Measurements from ENCODE around the gene CAMSAP1.

CAMSAP1 gene

DNA sequence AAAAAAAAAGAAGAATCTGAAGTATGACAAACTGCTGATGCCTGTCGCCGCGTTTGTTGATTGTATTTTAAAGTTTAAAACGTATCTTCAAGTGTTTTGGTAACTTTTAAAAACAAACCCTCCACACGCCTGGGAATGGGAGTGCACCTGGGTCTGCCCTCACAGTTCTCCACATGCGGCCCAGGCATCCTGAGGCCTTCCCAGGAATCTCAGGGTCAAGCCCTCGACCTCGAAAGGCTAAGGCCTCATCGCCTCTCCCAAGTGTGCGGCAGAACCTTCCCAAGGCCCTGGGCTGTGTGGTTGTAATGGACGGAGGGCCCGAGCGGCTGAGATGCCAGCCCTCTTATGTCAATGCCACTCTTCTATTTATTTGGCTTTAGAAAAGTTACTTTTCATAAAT lies 94.4 kb downstream of the CAMSAP1 start:
- DNase-seq: no peak

DNA sequence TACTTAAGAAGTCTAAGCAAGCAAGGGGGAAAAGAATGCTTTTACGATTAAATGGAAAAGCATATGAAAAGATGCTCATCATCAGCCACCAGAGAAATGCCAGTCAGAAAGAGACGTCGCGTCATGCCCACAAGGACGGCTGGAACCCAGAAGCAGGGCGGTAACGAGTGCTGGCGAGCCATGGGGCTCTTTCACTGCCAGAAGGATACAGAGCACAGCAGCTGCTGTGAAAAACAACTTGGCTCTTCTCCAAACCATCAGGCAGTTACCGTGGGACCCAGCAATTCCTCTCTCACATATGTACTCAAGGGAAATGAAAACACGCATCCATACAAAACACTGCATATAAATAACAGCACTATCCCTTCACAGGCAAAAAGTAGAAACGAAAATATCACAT lies 95.5 kb downstream of the CAMSAP1 start:
- no peak for DNase-seq

DNA sequence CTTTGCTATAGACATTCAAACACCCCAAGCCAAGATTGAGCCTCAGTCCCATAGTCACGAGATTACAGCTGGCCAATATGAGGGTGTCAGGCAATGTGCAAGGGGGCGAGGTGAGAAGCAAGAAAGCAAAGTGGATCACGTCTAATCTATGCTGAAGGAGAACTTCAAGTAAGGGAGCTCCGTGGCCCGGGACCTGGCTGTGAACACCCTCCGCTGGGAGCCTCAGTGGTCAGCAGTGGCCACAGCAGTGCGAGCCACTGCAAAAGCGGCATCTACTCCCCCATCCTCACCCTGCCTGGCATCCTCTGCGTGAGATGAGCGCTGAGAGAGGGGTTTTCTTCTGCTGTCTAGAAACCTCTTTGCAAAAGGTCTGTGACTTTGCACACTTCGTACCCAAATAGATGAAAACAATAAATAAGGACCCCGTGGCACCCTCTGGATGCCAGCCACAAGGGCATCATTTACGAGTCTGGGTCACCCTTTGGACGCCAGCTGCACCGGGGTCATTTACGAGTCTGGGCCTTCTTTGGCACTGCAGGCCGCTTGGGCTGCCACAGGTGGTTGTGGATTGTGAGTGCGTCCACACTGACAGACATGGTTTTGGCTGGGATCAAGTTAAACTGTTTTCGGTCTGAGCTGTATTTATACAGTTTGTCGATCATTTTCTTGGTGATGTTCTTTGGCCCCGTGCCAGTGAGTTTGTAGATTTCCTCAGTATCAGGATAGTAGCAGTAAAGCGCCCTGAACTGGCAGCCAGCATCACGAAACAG lies 96.4 kb downstream of the CAMSAP1 start:
- no peak for DNase-seq

DNA sequence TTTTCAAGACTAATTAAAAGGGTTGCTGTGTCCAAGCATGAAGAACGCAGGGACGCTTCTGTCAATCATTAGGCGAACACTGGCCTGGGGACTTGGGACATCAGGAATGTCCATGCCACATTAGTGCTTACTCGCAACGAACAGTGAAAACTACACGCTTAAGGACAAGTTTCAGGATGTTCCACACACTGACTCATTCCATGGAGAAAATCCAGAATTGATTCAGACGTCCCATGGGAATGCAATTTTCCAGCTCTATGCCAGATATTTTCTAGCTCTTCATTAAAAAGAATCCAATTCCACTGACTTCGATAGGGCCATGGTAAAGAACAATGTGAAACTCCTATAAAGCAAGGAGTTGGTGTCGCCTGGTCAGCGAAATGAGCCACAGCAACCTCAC lies 98.2 kb downstream of the CAMSAP1 start:
- no peak for DNase-seq

DNA sequence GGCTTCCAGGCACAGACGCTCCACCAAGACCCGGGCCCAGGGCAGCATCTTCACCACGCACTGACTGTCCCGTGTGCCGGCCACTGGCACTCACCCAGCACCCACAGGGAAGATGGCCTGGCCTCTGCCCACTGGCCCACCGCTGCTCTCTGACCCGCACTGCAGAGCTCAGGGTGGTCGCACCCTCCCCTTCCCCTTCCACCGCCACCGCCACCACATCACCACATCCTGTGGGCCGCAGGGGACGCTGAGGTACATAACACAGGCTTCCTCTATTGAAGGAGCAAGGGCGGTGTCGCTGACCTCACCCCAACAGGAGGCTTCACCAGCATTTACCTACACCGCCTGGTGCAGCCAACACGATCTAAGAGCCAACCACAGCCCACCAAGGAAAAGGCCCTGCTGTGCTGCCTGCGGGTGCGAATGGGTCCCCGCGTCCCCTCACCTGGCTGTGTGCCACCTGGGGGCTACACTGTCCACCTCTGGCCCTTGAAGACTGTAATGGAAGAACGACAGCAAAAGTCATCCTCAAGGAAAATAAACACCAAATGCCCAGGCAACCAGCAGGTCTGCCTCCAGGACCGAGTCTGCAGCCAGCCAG lies 101.8 kb downstream of the CAMSAP1 start:
- DNase-seq: no peak

DNA sequence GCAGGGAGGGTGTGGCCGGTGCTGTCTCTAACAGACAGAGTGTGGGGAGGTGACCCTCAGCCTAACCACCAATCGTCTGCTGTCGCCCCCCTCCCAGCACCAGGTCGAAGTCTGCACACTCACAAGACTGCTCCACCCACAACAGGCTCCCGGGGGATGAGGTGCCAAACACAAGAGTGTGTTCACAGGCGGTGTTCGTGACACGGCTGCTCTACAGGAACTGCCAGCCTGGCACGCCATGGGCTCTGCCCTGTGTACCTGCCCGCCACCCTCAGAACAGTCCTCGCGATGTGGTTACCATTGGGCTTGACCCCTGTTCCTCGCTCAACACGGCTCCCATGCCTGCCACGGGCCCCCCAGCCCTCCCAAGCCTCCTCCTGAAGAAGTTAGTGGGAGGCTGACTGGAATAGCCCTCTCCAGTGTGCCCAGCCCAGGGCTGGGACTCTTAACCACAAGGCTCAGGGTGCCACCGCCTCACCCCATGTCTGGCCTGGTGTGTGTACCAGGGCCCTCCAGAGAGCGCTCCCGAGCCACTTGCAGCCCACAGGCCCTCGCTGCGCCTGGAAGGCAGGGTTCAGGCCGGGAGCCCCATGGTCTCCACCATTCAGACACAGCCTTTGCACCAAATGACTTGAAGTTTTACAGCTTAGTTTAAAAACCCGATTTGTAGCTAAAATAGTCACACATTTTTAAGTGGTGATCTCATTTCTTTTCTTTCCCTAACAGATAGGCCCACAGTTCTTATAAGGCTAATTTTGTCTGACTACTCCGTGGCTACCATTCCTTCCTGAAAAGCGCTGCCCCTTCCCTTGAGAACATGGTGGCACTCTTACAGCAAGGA lies 102.5 kb downstream of the CAMSAP1 start:
- DNase-seq: no peak

DNA sequence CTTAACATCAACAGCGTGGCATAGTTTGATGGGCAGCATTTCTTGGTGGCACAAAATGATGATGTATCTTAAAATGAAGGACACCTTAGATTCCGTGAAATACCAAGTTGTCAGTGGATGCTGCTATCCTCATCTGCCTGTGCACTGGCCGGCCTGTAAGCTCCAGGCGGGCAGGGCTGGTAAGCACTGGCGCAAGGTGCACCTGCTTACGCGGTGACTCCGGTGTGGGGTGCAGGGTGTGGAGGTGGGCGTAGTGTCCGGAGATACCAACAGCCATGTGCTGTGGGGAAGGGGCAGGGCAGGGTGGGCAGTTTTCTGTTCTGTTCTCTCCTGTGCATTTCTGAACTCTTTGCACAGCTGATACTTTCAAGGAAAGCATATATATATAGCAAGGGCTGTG lies 103.9 kb downstream of the CAMSAP1 start:
- DNase-seq: no peak

DNA sequence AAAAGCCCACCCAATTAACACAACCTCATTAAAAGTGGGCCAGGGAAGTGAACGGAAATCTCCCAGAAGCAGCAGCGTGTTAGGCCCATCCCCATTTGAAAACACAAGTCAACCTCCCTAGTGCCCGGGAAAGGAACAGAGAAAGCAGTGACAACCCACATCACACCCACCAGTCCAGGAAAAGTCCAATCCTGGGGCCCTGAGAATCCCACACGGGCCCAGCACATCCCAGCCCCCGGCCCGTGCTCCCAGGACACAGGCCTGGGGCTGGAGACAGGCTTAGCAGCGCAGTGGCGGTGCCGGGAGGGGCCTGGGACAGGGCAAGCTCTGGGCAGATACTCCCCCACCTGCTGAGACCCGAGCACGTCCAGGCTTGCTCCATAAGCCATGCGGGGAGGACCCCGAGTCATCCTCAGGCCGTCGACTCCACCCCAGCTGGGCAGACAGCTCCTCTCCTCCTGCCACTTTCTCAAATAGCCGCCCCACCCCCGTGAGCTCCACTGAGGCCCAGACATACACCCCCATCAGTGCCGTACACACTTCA lies 104.4 kb downstream of the CAMSAP1 start:
- no peak for DNase-seq

DNA sequence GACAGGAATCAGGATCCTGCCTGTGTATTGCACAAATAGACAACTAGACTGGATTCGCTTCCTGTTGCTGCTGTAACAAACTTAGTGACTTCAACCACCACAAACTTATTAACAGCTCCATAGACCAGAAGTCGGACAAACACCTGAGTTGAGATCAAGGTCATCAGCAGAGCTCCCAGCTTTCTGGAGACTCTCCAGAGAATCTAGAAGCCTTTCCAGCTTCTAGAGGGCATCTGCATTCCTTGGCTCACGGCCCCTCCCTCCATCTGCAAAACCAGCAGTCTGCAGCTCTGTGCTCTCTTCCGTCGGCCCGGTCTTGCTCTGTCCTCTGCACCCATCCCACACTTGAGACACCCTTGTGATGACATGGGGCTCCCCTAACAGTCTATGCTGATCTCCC lies 106.3 kb downstream of the CAMSAP1 start:
- no peak for DNase-seq

DNA sequence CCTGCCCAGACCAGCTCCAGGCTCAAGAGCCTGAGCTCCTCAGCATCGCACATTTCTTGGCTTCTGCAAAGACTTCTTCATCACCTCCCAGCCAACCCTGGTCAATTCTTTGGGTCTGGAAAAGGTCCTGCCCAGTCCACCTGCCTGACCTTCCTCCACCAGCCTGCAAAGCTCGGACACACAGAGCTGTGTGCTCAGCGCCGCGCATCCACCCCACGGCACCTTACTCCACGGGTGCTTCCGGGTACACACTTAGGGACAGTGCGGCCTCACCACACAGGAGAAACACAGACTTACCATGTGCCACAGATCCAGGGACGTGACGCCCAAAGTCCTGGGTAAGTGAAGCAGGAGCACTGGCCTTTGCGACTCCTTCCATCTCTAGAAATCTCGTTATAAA lies 108.1 kb downstream of the CAMSAP1 start:
- no peak for DNase-seq

DNA sequence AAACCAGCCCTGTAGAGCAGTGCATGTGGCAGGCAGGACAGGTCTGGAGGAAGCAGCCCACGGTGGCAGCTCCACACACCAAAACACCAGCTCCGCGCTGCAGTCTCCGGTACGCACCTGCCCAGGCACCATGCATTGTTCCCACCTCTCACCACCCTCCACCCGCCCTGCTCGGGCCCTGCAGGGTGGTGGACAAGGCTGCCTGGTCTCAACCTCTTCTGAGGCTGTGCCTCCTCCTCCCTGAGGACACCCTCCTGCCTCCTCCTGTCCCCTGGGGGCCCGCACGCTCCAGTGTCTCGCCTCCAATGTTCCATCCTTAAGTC lies 109.1 kb downstream of the CAMSAP1 start:
- no peak for DNase-seq

DNA sequence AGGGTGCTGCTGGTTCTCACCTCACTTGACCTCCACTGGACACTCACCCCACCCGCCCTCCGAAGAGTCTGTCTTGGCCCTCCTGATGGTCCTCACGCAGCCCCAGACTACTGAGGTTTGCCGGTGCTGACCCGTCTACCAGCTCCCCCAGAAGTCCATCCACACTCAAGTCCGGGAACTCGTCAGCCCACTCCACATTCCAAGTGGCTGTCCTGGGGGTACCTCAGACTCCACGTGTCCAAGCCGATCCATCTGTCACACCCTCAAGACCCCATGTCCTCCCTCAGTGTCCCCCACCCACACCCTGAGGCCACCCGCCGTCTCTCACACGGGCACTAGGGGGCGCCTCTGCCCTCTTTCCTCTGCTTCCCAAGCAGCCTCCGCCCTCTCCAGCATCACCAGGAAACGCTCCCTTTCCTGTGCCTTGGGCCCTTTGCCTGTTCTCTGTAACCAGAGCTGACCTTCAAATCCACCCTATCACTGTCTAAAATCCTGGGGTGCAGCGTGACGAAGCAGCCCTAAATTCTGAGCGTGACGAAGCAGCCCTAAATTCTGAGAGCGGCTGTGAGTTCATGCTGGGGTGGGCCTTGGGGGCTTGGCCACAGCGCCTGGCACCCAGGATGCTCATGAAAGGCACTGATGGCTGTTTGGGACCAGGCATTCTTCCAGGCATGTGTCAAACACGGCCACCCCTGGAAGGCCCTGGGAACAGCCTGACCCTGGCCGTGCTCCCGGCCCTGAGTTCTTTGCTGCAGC lies 109.7 kb downstream of the CAMSAP1 start:
- peak in 6 of 14 donors; percentile 7 to 61 (median 23) for DNase-seq

DNA sequence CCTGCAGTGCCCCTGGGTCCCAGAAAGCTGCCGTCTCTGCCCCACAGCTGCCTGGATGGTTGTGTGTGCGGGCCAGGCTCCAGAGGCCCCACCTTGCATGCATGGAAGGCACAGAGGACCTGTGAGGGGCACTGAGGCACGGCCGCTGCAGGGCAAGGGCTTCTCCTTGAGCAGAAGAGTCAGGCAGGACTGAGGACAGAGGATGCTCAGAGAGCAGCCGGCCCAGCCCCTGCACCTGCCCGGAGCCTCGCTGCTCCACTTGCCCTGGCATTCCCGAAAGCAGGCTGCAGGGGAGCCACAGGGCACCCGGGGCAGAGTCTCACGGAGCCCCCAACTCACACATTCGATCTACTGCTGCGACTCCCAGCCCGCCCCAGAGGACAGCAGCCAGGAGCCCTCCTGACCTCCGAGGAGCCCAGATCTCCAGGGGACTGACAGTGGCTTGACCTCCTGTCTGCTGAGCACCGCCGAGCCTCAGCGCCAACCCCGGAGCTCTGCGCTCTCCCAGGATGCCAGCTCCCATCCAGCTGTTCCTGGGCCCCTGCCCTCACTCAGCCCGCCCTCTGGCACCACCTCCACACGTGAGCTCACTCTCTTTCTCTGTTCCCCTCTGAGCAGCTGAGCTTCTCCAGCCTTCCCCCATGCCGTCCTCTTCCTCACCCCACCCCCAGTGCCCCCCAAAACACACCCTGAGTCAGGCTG lies 110.4 kb downstream of the CAMSAP1 start:
- no peak for DNase-seq

DNA sequence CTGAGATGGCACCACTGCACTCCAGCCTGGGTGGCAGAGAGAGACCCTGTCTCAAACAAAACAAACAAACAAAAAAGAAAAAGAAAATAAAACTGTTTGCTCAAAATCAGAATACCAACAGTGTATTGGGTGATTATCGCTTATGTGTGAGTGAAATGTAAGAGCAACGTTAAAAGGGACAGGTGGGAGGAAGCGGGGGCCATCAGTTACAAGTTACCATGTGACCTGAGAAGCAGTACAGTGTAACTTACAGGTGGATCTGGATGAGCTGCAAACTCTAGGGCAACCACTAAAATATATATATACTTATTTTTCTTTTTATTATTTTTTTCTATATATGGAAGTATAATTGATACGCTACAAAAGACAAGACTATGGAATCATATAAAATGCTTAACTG lies 112.0 kb downstream of the CAMSAP1 start:
- DNase-seq: no peak

DNA sequence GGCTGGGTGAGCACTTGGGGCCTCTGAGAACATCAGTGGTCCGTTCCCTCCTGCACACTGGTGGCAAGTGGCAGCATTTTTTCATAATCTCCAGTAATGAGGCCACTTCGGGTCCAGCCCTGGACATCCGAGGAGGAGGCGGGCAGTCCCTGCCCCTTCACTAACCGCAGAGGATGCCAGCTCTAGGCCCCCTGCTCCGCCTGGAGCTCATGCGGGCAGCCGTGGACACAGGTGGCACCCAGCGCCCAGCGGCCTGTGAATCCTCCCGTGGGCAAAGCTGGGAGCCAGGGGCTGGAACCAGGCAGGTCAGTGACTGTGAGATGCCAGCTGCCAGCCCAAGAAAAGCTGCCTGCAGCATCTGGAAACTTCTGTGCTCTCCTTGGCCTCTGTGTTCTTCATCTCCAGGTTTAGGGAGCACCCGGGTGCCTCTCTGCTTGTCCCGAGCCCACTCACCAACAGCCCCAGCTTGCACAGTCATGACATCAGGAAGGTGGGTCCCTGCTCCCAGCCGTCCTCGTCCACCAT lies 112.9 kb downstream of the CAMSAP1 start:
- DNase-seq: no peak

DNA sequence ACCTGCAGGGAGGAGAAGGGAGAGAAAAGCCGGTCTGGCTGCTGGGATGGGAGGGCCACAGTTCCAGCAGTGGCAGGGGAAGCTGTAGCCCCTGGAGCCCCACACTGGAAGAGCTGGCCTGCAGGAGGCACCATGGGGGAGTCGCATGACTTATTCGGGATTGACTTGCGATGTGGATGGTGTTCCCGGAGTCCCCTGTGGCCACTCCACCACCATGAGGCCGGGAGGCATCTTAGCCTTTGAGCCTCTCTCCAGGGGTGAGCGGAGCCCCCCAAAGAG lies 113.3 kb downstream of the CAMSAP1 start:
- DNase-seq: no peak

DNA sequence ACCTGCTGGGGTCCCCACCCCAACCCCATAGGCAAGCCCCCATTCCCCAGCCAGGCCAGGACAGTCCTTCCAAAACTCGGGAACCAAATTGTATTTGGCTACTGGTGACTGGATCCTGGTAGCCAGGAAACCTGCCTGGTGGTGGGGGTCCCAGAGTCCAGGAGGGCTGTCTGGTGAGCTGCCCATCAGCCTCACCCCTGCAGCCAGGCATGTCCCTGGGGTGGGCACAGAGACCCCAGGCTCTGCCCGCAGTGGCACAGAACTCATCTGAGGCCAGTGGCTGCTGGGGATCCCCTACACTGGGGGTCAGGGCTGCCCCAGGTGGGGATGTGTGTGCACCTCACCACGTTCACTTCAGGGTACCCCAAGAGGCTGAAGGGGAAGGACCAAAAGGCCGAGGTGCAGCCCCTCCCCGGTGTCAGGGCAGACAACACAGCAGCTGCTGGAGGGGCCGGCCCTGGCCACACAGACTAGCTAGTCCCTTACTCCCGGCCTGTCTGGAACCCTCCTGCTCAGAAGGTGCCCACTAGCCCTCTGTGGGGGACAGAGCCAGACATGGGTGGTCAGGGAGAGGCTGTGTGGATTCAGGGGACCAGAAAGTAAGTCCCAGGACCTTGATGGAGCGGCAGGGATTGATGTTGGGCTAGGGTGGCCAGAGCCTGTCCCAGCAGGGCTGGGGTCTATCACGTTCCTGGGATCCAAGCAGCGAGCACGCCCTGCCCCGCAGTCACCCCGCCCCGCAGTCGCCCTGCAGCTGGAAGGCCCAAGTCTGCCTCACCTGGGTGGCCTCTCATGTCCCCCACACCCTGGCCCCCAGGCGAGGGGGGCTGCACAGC lies 113.9 kb downstream of the CAMSAP1 start:
- no peak for DNase-seq

DNA sequence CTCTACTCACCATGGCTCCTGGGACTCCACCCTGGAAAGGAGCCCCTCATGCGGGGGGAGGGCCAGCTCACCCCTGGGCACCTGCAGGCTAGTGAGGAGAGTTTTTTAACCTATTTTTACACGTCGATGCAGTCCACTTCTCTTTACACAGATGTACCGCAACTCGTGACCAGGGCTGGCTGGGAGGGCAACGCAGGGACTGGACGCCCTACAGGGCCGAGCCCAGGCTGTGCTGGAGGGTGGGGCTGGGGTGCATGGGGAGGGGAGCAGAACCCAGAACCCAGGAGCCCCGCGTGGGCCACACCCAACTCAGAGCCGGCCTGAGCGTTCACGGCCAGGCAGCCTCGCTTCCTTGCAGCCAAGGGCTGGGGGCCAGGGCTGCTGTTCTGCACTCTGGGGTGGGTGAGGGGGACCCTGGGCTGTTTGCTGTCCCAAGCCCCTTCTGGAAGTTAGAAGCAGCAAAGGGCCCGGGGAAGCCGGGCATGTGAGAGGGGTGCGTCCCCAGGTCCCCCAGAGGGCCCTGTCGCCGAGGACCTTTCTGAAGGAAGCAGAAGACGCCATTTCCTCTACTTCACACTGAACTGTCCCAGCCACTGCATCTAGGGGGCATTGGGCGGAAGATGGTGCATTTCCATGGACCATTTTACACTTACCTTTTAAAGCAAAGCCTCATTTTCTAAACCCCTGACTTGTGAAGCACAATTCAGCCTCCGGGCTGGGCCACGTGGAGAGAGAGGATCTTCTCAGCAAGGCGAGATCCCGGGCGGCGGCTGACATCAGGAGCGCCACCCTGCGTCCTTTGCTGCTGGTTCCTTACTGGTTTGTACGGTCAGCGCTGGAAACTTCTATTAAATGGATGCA lies 114.8 kb downstream of the CAMSAP1 start:
- DNase-seq: no peak

DNA sequence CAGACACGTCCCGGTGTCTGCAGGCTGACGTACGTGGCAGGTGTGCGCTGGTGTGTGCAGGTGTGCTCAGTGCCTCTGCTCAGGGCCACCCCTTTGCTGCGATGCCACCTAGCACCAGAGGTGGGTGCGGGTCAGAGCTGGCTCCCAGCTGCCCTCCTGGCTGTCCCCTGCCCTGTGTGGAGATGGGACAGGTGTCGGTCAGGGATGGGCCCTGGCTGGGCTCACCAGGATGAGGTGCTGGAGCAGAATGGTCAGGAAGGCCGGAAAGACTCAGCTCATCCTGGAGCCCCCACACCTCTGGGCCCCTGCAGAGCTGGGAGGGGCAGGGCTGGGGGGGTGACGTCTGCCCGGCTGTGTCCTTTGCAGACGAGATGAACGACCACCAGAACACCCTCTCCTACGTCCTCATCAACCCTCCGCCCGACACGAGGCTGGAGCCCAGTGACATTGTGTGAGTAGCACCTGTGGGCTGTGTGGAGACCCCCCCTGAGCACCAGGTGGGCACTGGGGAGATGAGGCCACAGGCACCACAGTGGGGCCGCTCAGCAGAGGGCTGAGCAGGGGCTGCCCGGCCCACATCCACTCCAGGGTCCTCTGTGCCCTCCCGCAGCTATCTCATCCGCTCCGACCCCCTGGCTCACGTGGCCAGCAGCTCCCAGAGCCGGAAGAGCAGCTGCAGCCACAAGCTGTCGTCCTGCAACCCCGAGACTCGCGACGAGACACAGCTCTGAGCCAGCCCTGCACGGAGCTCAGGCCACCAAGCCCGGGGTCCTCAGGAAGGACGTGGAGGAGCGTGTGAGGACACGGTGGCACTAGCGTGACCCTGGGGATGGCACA lies 115.7 kb downstream of the CAMSAP1 start:
- DNase-seq: no peak

Data from C1 segment of cervical spinal cord (tissue), 14 donors.